ENCODE data around the gene HMSD. TPM values are rescaled to one million over a fixed set of nuclear protein-coding genes. Genes with fewer than 3 reads are reported as not detected.

The HMSD gene
- total RNA-seq, 1 donor from 2014 or later: 0.29 TPM

DNA sequence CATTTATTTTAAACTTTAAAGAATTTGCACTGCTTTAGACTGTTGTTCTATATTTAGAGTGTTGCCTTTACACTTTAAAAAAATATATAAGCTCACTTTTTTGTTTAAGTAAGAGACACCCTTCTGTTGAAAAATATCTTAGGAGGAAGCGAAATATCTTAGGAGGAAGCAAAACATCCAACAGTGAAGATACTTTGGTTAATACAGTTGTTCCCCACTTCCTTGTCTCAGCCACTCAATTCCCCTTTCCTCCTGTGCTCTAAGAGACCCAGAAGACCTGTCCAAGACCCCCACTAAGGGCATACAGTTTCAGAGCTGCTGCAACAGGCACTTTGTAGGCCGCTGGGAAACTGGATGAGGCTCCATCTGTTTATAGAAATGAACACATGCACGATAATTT is 26.5 kb downstream of the HMSD start:
- TF ChIP-seq, protein P1, sequence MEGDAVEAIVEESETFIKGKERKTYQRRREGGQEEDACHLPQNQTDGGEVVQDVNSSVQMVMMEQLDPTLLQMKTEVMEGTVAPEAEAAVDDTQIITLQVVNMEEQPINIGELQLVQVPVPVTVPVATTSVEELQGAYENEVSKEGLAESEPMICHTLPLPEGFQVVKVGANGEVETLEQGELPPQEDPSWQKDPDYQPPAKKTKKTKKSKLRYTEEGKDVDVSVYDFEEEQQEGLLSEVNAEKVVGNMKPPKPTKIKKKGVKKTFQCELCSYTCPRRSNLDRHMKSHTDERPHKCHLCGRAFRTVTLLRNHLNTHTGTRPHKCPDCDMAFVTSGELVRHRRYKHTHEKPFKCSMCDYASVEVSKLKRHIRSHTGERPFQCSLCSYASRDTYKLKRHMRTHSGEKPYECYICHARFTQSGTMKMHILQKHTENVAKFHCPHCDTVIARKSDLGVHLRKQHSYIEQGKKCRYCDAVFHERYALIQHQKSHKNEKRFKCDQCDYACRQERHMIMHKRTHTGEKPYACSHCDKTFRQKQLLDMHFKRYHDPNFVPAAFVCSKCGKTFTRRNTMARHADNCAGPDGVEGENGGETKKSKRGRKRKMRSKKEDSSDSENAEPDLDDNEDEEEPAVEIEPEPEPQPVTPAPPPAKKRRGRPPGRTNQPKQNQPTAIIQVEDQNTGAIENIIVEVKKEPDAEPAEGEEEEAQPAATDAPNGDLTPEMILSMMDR (conservative IDR thresholded peaks at IDR 0.05; ENCODE audit: low read depth, low read length): no peak
- DNase-seq (ENCODE audit: low read depth): no peak
- H3K4me3 ChIP-seq (ENCODE audit: low read depth, low read length): no peak overlapping the region

DNA sequence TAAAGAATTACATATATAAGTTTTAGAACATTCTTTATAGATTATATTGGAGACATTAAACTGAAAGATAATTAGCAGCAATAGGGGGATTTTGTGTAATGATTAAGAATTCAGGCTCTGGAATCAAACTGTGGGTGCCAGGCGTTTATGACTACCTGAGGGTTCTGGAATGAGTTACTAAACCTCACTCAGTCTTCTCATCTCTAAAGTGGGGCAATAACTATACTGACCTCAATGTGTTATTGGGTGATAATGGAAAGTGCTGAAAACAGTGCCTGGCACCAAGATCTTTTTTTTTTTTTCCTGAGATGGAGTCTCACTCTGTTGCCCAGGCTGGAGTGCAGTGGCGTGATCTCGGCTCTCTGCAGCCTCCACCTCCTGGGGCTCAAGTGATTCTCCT is 27.9 kb downstream of the HMSD start:
- DNase-seq (ENCODE audit: low read depth): no peak
- TF ChIP-seq, protein P1 (conservative IDR thresholded peaks at IDR 0.05; ENCODE audit: low read depth, low read length): no peak
- no peak overlapping the region for H3K4me3 ChIP-seq (ENCODE audit: low read depth, low read length)

DNA sequence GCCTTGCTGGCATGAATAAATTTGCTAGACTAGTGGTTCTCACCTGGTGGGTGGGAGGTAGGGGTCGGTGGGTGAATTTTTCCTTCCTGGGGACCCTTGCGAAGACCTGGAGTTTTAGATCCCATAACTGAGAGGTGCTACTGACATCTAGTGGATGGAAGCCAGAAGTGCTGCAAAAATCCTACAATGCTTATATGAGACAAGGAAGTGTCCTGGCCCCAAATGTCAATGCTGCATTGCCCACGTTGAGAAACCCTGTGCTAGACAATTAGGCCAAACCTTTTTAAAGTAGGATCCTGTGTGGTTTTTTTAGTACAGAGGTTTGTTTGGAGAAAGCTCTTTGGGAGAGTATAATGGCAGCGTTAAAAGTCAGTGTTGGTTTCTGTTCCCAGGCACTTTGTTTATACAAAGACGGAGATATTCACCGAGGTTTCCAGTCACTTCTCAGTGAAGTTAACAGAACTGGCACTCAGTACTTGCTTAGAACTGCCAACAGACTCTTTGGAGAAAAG is 30.4 kb downstream of the HMSD start:
- peak overlapping the region; percentile 12 for H3K4me3 ChIP-seq (ENCODE audit: low read depth, low read length)
- TF ChIP-seq, protein P1 (conservative IDR thresholded peaks at IDR 0.05; ENCODE audit: low read depth, low read length): peak; percentile 94
- no peak for DNase-seq (ENCODE audit: low read depth)

DNA sequence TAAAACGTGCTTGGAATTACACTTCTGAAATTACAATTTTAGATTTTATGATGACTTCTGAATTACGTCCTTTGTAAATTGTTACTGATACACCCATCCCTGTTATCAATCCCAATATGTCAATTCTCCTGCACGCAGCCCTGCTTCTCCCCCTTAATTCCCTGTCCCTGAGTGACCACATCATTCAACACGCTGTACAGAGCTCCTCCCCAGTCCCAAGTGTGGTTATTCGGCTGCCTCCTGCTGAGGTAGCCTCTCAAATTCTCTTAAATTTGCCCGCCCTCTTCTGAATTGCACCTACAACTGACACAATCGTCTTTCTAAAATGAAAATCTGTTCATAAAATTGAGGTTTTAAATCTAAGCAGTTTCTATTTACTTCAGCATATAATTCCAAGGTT is 30.9 kb downstream of the HMSD start:
- DNase-seq (ENCODE audit: low read depth): no peak
- H3K4me3 ChIP-seq (ENCODE audit: low read depth, low read length): no peak overlapping the region
- TF ChIP-seq, protein P1 (conservative IDR thresholded peaks at IDR 0.05; ENCODE audit: low read depth, low read length): no peak

DNA sequence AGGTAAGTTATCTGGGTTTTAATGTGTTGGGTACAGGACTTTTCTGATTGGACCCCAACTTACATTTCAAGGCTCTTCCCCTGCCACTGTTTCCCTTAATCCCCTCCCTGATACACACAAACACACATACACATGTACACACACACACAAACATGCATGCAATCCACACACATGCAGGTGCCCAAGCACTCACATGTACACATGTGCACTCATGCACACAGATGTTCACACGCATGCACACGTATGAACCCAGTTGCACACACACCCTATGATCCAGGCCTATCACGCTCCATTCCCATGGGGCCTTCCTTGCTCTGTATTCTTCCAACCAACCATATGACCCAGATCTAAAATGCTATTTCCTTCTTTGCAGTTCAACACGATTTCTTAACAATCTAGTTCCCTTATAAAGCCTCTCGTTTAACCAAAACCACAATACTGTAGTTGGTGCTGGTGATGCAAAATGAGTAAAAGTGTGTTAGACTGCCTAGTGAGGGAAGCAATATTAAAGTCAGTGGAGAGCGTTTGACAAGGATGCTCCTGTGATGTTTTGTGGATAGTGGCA is 31.9 kb downstream of the HMSD start:
- no peak for DNase-seq (ENCODE audit: low read depth)
- TF ChIP-seq, protein P1 (conservative IDR thresholded peaks at IDR 0.05; ENCODE audit: low read depth, low read length): no peak
- no peak overlapping the region for H3K4me3 ChIP-seq (ENCODE audit: low read depth, low read length)

DNA sequence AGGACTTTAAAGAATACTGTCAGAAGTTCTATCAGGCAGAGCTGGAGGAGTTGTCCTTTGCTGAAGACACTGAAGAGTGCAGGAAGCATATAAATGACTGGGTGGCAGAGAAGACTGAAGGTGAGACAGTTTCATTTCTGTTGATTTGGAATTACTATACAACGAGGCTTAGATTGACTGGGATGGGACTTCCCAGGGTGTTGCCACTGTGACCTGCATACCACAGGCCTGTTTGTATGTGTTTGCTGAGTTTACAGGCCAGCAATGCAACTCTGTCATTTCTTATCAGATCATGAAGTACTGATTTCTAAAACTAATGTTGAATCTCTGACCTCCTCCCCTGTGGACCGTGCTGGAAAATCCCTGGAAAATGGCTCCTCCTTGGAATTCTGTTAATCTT is 32.6 kb downstream of the HMSD start:
- TF ChIP-seq, protein P1 (conservative IDR thresholded peaks at IDR 0.05; ENCODE audit: low read depth, low read length): no peak
- H3K4me3 ChIP-seq (ENCODE audit: low read depth, low read length): no peak overlapping the region
- DNase-seq (ENCODE audit: low read depth): no peak

DNA sequence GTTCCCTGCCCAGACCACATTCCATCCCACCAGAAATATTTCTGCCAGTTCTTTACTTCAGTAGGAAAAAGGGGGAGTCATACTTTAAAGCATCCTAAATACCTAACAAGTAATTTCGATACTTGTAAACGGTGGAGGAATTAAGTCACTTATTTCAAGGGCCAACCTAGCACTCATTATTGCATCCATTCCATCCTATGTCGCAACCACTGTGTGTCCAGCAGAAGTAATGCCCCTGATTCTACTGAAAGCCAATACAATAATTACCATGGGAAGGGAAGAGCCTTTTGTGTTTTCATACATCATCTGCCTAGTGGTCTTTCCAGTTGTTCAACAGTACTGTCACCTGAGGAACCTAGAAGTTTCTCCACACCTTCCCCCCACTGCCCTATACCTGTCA is 33.3 kb downstream of the HMSD start:
- DNase-seq (ENCODE audit: low read depth): no peak
- H3K4me3 ChIP-seq (ENCODE audit: low read depth, low read length): no peak overlapping the region
- TF ChIP-seq, protein P1 (conservative IDR thresholded peaks at IDR 0.05; ENCODE audit: low read depth, low read length): no peak

All from epithelial cell of proximal tubule (primary cell).